DOHH2 (cell line): ENCODE results near the gene HSD11B1L.

Source experiments
- H3F3A ChIP-seq: fragments of 200-600 bp; sonication (generic), shearing (Covaris generic); 2 replicates; pipeline ENCODE4 v1.6.0; 2016; ENCODE audit warnings: antibody characterized with exemption, mild to moderate bottlenecking; ENCODE audit not compliant: control insufficient read depth, insufficient read depth
- H3K27ac ChIP-seq: fragments of 200-600 bp; sonication (generic); 2 replicates; pipeline ENCODE4 v1.5.1; 2014; ENCODE audit warnings: low read depth, mild to moderate bottlenecking, low read length, moderate library complexity
- H3K27me3 ChIP-seq: fragments of 200-600 bp; sonication (generic); 2 replicates; pipeline ENCODE4 v1.6.1; 2014; ENCODE audit warnings: mild to moderate bottlenecking, low read length, mixed read lengths; ENCODE audit not compliant: control insufficient read depth
- H3K36me3 ChIP-seq: fragments of 200-600 bp; sonication (generic); 2 replicates; pipeline ENCODE4 v1.6.1; 2014; ENCODE audit warnings: mild to moderate bottlenecking, low read length, moderate library complexity, mixed read lengths; ENCODE audit not compliant: control insufficient read depth
- H3K4me1 ChIP-seq: fragments of 200-600 bp; sonication (generic); 2 replicates; pipeline ENCODE4 v1.6.1; 2014; ENCODE audit warnings: mild to moderate bottlenecking, low read length, mixed read lengths; ENCODE audit not compliant: control insufficient read depth
- H3K4me2 ChIP-seq: fragments of 200-600 bp; sonication (generic); 2 replicates; pipeline ENCODE4 v1.6.0; 2014; ENCODE audit warnings: mild to moderate bottlenecking, low read length, moderate library complexity
- H3K4me3 ChIP-seq: fragments of 200-600 bp; sonication (generic); 2 replicates; pipeline ENCODE4 v1.5.1; 2014; ENCODE audit warnings: mild to moderate bottlenecking, low read length, mixed read lengths
- H3K79me2 ChIP-seq: fragments of 200-600 bp; sonication (generic); 2 replicates; pipeline ENCODE4 v1.6.1; 2014; ENCODE audit warnings: mild to moderate bottlenecking, low read length, mixed read lengths; ENCODE audit not compliant: control insufficient read depth
- H3K9me2 ChIP-seq: fragments of 200-600 bp; sonication (generic); replicated peaks from 2 replicates; pipeline ENCODE4 v1.6.1; 2014; ENCODE audit warnings: mild to moderate bottlenecking, low read length, mixed read lengths; ENCODE audit not compliant: control insufficient read depth
- H3K9me3 ChIP-seq: fragments of 200-600 bp; sonication (generic); 2 replicates; pipeline ENCODE4 v1.6.1; 2014; ENCODE audit warnings: antibody characterized with exemption, low read length, mixed read lengths; ENCODE audit not compliant: control insufficient read depth, insufficient read depth
- H4K20me1 ChIP-seq: fragments of 200-600 bp; sonication (generic); 2 replicates; pipeline ENCODE4 v1.6.0; 2014; ENCODE audit warnings: low read depth, mild to moderate bottlenecking, antibody characterized with exemption, low read length, moderate library complexity; ENCODE audit not compliant: control insufficient read depth, insufficient read depth
- EZH2phosphoT487 ChIP-seq: fragments of 200-600 bp; sonication (generic); IDR thresholded peaks from 2 replicates; pipeline ENCODE4 v1.6.1; 2017; ENCODE audit warnings: borderline replicate concordance, mild to moderate bottlenecking, antibody characterized with exemption, low read length, moderate library complexity, mixed read lengths
- TF ChIP-seq, protein P1 (sequence below): fragments of 200-600 bp; sonication (generic); IDR thresholded peaks from one replicate; pipeline ENCODE4 v1.5.1; 2014; ENCODE audit warnings: antibody characterized with exemption, mild to moderate bottlenecking, low read depth, low read length; ENCODE audit not compliant: poor library complexity, severe bottlenecking

Gene HSD11B1L

GRCh38 chr19:5648464-5648863 is 32.4 kb upstream of the HSD11B1L start:
- H3K4me2 ChIP-seq: no peak overlapping the region
- no peak for TF ChIP-seq EZH2phosphoT487
- TF ChIP-seq, protein P1, sequence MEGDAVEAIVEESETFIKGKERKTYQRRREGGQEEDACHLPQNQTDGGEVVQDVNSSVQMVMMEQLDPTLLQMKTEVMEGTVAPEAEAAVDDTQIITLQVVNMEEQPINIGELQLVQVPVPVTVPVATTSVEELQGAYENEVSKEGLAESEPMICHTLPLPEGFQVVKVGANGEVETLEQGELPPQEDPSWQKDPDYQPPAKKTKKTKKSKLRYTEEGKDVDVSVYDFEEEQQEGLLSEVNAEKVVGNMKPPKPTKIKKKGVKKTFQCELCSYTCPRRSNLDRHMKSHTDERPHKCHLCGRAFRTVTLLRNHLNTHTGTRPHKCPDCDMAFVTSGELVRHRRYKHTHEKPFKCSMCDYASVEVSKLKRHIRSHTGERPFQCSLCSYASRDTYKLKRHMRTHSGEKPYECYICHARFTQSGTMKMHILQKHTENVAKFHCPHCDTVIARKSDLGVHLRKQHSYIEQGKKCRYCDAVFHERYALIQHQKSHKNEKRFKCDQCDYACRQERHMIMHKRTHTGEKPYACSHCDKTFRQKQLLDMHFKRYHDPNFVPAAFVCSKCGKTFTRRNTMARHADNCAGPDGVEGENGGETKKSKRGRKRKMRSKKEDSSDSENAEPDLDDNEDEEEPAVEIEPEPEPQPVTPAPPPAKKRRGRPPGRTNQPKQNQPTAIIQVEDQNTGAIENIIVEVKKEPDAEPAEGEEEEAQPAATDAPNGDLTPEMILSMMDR: no peak
- H3K4me3 ChIP-seq: no peak overlapping the region
- H3K9me3 ChIP-seq: no peaks in the 10 kb centered on the region
- no peak overlapping the region for H3K27ac ChIP-seq
- H3K4me1 ChIP-seq: no peaks in the 10 kb centered on the region
- peaks cover 48% of the 10 kb centered on the region for H3K79me2 ChIP-seq
- no peaks in the 10 kb centered on the region for H3K9me2 ChIP-seq
- peaks cover 13% of the 10 kb centered on the region; the same call in 1 of the 2 replicates for H4K20me1 ChIP-seq
- H3K27me3 ChIP-seq: no peaks in the 10 kb centered on the region
- H3F3A ChIP-seq: no peaks in the 10 kb centered on the region
- peaks cover 92% of the 10 kb centered on the region for H3K36me3 ChIP-seq

DNA sequence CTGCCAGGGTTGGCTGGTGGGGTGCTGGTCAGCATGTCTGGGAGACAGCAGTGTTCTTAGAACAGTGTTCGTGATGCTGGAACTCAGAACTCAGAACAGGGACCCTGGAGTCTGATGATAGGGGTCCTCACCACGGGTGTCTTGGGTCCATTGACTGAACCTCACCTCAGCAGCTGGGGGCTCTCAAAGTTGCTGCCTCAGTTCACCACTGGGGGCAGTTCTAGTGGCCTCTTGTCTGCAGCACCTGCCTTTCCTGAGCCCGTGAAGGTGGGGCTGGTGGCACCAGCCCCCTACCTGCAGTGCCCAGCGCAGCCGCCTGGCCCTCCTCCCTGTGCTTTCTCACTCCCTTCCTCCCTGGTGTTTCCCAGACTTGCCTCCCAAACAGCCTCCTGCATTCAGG is 29.5 kb upstream of the HSD11B1L start:
- Histone ChIP-seq H3K36me3 (peaks cover 90% of the 10 kb centered on the region), H4K20me1 (no peaks in the 10 kb centered on the region), H3K4me3 (no peak overlapping the region), H3K79me2 (peaks cover 21% of the 10 kb centered on the region), H3K4me2 (no peak overlapping the region), H3K9me3 (no peaks in the 10 kb centered on the region), H3F3A (no peaks in the 10 kb centered on the region; the same call in 1 of the 2 replicates), H3K27ac (no peak overlapping the region), H3K27me3 (no peaks in the 10 kb centered on the region), H3K9me2 (no peaks in the 10 kb centered on the region), H3K4me1 (no peaks in the 10 kb centered on the region)
- TF ChIP-seq, protein P1: no peak
- TF ChIP-seq EZH2phosphoT487: no peak

- TF ChIP-seq EZH2phosphoT487: no peak
- TF ChIP-seq, protein P1: no peak
- Histone ChIP-seq H3K4me2 (no peak overlapping the region), H3K4me1 (no peaks in the 10 kb centered on the region), H3K27ac (no peak overlapping the region), H3K36me3 (peaks cover 87% of the 10 kb centered on the region), H3K79me2 (peaks cover 13% of the 10 kb centered on the region), H3K9me3 (no peaks in the 10 kb centered on the region), H3K27me3 (no peaks in the 10 kb centered on the region), H3K9me2 (no peaks in the 10 kb centered on the region), H3K4me3 (no peak overlapping the region), H3F3A (no peaks in the 10 kb centered on the region; the same call in 1 of the 2 replicates), H4K20me1 (no peaks in the 10 kb centered on the region)
Observed at GRCh38 chr19:5652261-5652660, 28.6 kb upstream of the HSD11B1L start.

GRCh38 chr19:5654931-5655330 is 25.9 kb upstream of the HSD11B1L start:
- Histone ChIP-seq H3K4me2 (no peak overlapping the region), H3K27ac (no peak overlapping the region), H3K9me2 (no peaks in the 10 kb centered on the region), H3K9me3 (no peaks in the 10 kb centered on the region), H3K79me2 (peaks cover under 1% of the 10 kb centered on the region), H3K36me3 (peaks cover 90% of the 10 kb centered on the region), H4K20me1 (no peaks in the 10 kb centered on the region), H3K4me3 (no peak overlapping the region), H3K4me1 (no peaks in the 10 kb centered on the region), H3F3A (no peaks in the 10 kb centered on the region; the same call in 1 of the 2 replicates), H3K27me3 (no peaks in the 10 kb centered on the region)
- TF ChIP-seq, protein P1: no peak
- no peak for TF ChIP-seq EZH2phosphoT487
